ENCODE data around the gene IGF2BP2.
"Not testable (repeated sequence)": the region's sequence is repeated elsewhere in the genome, so short reads cannot be mapped to it uniquely, and the experiment has no call there.

IGF2BP2 gene

DNA sequence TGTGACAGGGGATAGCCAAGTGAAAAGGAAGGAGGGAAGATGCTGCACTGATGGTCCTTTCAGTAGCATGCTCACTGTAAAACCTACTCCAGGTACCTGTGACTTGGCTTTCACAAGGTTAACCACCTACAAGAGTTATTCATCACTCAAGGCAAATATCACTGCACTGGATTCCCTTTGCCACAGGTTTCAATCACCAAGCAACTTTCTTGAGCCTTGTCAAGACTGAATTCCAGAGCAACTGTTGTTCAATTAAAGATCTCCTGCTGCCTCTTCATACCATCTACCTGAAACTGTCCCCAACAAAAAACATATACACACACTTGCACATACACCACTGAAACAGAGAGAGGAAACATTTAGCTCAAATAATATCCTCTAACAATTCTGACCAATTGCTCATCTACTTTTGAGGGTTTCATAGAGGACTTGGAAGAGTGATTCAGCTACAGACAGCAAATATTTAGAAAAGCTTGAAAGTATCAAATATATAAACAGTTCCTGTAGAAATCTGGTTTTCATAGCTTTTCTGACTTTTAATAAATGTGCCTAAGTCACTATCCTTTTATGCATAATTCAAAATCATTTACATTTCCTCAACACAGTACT, 6.5 kb downstream of the IGF2BP2 start:
- TF ChIP-seq, protein P1, sequence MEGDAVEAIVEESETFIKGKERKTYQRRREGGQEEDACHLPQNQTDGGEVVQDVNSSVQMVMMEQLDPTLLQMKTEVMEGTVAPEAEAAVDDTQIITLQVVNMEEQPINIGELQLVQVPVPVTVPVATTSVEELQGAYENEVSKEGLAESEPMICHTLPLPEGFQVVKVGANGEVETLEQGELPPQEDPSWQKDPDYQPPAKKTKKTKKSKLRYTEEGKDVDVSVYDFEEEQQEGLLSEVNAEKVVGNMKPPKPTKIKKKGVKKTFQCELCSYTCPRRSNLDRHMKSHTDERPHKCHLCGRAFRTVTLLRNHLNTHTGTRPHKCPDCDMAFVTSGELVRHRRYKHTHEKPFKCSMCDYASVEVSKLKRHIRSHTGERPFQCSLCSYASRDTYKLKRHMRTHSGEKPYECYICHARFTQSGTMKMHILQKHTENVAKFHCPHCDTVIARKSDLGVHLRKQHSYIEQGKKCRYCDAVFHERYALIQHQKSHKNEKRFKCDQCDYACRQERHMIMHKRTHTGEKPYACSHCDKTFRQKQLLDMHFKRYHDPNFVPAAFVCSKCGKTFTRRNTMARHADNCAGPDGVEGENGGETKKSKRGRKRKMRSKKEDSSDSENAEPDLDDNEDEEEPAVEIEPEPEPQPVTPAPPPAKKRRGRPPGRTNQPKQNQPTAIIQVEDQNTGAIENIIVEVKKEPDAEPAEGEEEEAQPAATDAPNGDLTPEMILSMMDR (IDR thresholded peaks at IDR 0.05; ENCODE audit: extremely low read depth, missing control alignments): no peak
- no peak for DNase-seq (ENCODE audit: low spot score)

DNA sequence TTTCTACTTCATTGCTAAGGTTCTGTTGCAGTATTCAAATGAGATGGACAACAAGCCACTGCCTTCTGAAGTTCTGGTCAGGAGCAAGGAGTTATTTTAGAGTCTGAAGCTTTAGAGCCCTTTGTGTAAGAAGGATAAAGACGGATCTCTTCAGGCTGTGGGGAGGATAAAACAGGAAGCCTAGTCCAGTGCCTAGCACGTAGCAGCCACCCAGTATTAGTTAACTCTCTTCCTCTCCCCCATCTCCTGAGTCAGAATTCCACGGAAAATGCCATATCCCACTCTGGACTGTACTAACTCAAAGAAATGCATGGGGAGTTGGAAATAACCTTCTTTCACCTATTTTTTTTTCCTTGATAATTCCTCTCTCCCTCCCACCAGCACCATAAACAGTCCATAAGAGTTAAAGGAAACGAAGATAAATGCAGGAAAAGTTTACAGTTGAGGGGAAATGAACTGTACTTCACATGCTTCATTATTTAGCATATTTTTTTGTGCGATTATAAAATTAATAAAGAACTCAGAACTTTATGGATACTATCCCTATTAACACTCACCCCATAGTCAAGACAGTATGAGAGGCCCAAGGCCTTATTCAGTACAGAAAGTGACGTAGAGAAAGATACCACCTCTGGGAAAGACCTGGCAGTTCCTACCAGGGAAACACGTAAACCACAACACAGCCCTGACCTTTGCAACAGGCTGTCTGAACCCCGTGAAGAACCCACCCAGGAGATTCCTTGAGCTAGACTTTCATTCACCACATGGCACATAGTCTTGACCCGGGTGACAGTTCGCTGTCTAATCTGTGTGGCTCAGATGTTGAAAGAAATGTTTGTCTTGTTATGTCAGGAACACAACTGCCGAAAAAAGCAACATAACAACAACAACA, 9.2 kb downstream of the IGF2BP2 start:
- no peak for DNase-seq (ENCODE audit: low spot score)
- TF ChIP-seq, protein P1 (IDR thresholded peaks at IDR 0.05; ENCODE audit: extremely low read depth, missing control alignments): no peak

DNA sequence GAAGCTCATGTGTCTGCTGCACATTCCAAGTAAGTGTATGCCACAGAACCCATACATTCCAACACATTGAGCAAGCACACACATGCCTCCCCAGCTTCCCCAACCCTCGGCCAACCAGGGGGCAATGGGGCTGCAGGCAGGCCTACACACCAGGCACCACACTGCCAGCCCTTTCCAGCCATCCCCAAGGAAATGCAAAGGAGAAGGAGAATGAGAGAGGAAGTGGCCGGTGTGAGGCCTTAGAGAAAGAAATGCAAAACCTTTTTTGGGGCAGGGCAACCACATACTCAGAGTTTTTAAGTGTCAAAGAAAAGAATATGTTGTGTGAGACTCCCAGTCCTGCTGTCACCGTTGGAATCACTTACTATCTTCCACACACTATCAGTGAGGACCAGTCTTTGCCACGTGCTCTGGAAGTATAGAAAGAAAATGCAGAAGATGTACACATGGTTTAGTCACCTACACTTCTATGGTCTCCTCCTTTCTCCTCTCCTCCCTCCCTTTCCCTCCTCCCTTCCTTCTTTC, 11.1 kb downstream of the IGF2BP2 start:
- DNase-seq (ENCODE audit: low spot score): no peak
- TF ChIP-seq, protein P1 (IDR thresholded peaks at IDR 0.05; ENCODE audit: extremely low read depth, missing control alignments): no peak

DNA sequence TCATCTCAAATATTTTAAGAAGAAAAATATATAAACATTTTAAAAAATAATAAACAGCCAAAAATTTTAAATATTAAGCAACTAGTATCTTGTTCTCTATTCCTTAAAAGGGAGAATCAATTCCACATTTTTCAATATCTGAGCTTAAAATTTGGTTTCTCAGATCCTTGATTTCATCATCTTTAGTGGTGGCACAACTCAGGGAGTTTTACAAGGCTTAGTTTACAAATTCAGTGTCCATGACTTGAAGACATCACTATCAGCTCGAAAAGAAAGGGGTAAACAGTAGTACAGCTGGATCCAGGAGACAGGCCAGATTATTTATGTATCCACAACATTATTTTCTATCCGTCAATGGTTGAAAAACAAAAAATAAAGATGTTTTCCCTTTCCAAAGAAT, 11.6 kb downstream of the IGF2BP2 start:
- no peak for DNase-seq (ENCODE audit: low spot score)
- TF ChIP-seq, protein P1 (IDR thresholded peaks at IDR 0.05; ENCODE audit: extremely low read depth, missing control alignments): no peak

DNA sequence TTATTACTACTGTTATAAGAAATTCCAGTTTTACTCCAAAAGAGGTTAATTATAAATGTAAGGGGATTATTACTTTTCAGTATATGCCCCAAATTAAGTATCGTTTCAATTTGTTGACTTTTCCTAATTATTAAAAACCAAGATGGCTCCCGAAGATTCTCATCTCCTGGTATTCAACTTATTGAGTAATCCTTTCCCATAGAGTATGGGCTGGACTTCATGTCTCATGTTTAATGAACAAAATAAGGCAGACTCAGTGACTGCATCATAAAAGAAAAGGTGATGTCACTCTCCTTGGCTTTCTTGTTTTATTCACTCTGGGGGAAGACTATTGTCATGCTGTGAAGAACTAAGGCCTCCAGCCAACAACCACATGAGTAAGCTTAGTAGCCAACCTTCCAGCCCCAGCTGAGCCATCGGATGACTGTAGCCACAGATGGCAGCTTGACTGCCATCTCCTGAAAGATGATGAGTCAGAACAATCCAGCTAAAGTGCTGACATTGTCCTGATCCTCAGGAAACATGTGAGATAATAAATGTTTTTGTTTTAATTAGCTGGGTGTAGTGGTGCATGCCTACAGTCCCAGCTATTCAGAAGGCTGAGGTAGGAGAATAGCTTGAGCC, 17.3 kb downstream of the IGF2BP2 start:
- DNase-seq (ENCODE audit: low spot score): no peak
- TF ChIP-seq, protein P1 (IDR thresholded peaks at IDR 0.05; ENCODE audit: extremely low read depth, missing control alignments): no peak

DNA sequence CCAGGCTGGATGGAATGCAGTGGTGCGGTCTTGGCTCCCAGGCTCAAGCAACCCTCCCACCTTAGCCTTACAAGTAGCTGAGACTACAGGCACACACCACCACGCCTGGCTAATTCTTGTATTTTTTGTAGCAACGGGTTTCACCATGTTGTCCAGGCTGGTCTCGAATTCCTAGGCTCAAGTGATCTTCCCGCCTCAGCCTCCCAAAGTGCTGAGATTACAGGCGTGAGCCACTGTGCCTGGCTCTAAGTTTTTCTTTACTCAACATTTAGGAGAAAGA, 26.1 kb downstream of the IGF2BP2 start:
- not testable (repeated sequence) for DNase-seq (ENCODE audit: low spot score)

DNA sequence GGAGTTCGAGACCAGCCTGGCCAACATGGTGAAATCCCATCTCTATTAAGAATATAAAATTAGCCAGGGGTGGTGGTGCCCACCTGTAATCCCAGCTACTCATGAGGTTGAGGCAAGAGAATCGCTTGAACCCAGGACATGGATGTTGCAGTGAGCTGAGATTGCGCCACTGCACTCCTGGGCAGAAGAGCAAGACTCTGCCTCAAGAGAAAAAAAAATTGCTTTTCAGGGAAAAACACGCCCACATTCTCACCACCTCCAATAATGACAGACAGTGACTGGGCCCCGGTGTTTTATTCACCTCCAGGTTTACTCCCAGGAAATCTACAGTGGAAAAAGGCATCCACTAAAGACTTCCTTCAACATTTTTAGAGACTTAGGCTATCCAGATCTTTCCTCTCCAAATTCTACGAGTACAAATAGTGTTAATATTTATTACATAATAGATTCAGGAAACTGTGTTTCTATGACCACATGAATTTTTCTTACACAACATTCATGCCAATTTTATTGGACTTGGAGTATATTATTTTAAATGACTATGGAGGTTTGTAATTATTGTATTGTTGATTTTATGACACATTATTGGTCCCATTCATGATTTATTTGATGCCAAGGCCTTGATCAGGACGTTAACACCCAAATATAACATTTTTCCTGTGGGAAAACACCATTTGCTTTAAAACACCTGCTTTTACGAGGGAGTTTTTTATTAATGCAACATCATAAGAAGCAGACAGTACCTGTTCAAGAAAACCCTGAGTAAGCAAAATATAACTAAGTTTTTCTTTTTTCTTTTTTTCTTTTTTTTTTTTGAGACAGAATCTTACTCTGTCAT, 26.6 kb downstream of the IGF2BP2 start:
- TF ChIP-seq, protein P1 (IDR thresholded peaks at IDR 0.05; ENCODE audit: extremely low read depth, missing control alignments): no peak
- DNase-seq (ENCODE audit: low spot score): no peak

Measured in GM20000 (cell line).